ENCODE measurements around the gene HMGCR.
"Not testable (repeated sequence)": the region's sequence is repeated elsewhere in the genome, so short reads cannot be mapped to it uniquely, and the experiment has no call there.

DNA sequence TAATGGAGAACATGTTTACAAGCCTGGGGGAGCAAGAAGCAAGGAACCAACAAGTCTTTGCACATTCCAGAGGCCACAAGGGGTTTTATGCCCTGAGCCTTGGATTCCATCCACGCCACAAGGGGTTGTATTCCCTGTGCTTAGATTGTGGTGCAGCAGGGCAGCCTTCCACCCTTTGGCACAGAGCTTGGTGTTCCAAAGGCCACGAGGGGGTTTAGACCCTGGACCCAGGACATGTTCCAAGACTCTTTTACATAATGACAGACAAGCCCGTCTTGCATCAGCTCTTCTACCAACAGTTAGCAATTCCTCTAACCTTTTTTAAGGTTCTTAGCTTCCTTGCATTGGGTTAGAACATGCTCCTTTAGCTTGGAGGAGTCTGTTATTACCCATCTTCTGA lies 45.2 kb upstream of the HMGCR start:
- TF ChIP-seq, protein P1, sequence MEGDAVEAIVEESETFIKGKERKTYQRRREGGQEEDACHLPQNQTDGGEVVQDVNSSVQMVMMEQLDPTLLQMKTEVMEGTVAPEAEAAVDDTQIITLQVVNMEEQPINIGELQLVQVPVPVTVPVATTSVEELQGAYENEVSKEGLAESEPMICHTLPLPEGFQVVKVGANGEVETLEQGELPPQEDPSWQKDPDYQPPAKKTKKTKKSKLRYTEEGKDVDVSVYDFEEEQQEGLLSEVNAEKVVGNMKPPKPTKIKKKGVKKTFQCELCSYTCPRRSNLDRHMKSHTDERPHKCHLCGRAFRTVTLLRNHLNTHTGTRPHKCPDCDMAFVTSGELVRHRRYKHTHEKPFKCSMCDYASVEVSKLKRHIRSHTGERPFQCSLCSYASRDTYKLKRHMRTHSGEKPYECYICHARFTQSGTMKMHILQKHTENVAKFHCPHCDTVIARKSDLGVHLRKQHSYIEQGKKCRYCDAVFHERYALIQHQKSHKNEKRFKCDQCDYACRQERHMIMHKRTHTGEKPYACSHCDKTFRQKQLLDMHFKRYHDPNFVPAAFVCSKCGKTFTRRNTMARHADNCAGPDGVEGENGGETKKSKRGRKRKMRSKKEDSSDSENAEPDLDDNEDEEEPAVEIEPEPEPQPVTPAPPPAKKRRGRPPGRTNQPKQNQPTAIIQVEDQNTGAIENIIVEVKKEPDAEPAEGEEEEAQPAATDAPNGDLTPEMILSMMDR (IDR thresholded peaks at IDR 0.05; ENCODE audit: low read length), result not testable (repeated sequence)
- TF ChIP-seq EZH2 (IDR thresholded peaks at IDR 0.05; ENCODE audit: borderline replicate concordance, low read length), result not testable (repeated sequence)

Measured in OCI-LY1 (cell line).